Right atrium auricular region (tissue), 2 donors: ENCODE measurements around the gene EED. TPM values are rescaled to one million over a fixed set of nuclear protein-coding genes. Genes with fewer than 3 reads are reported as not detected.

Source experiments
- DNase-seq: peaks from one replicate; pipeline ENCODE4 v3.0.0-alpha.2; 2019; ENCODE audit warnings: low spot score
- H3K27ac ChIP-seq, 2 donors: fragments of 200-600 bp; sonication (generic); 1 replicate in 1 of 2; 2 replicates in 1 of 2; pipeline ENCODE4 v1.5.1; 2016 to 2019
- H3K27me3 ChIP-seq, 2 donors: fragments of 200-600 bp; sonication (generic); one replicate each; pipeline versions ENCODE4 v1.5.1 to v1.6.0; 2017 to 2019
- H3K36me3 ChIP-seq: fragments of 200-600 bp; sonication (generic); one replicate; pipeline ENCODE4 v1.5.1; 2016
- H3K4me1 ChIP-seq, 2 donors: fragments of 200-600 bp; sonication (generic); one replicate each; pipeline versions ENCODE4 v1.5.1 to v1.6.0; 2017 to 2019
- H3K4me3 ChIP-seq, 2 donors: fragments of 200-600 bp; sonication (generic); 1 replicate in 1 of 2; 2 replicates in 1 of 2; pipeline ENCODE4 v1.5.1; 2017 to 2019; ENCODE audit warnings: mild to moderate bottlenecking in 1 of 2, moderate library complexity in 1 of 2
- H3K9me3 ChIP-seq, 2 donors: fragments of 200-600 bp; sonication (generic); one replicate each; pipeline ENCODE4 v1.5.1; 2019
- total RNA-seq, 2 donors: library from RNA; depleted of rRNA; stranded (reverse); fragments of >200 nt; gene quantifications; one replicate each; pipeline ENCODE4 v1.1.0, GENCODE V29; 2016
- TF ChIP-seq, protein P1 (sequence below), 2 donors: fragments of 200-600 bp; sonication (generic); IDR thresholded peaks; one replicate each; pipeline ENCODE4 v1.5.1; 2019; ENCODE audit warnings: antibody characterized with exemption in 2 of 2

EED gene
- total RNA-seq, 2 donors from 2014 or later: 8.2 to 8.3 TPM

DNA sequence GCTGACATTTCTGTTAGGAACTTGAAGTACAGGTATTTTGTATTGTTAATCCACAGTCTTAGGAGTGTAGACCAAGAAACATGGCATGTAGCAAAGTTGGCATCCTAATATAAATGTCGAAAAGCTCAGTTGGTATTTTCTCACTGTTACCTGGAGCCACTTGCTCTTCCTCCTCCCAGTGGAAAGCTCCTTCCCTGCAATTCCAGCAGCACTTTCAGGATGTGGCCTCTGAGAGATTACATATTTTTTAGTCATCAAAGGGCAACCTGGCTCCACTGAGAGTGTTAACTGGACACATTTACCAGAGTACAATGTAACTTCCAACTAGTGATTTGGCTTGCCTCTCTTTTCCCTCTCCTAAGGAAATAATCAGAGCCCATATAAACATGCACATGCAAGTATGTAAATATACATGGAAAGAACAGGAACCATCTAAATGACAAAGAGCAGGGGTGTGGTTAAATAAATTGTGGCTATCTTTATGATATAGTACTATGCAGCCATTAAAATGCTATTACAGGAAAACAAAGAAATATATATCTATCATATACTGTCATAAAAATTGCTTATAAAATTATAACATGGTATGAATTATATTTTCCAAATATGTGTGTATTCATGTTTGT lies 14.3 kb upstream of the EED start:
- Histone ChIP-seq H3K27me3 (no peaks in the 10 kb centered on the region), H3K36me3 (no peaks in the 10 kb centered on the region), H3K4me1 (no peaks in the 10 kb centered on the region), H3K27ac (no peak overlapping the region), H3K4me3 (no peak overlapping the region), H3K9me3 (no peaks in the 10 kb centered on the region)
- TF ChIP-seq, protein P1, sequence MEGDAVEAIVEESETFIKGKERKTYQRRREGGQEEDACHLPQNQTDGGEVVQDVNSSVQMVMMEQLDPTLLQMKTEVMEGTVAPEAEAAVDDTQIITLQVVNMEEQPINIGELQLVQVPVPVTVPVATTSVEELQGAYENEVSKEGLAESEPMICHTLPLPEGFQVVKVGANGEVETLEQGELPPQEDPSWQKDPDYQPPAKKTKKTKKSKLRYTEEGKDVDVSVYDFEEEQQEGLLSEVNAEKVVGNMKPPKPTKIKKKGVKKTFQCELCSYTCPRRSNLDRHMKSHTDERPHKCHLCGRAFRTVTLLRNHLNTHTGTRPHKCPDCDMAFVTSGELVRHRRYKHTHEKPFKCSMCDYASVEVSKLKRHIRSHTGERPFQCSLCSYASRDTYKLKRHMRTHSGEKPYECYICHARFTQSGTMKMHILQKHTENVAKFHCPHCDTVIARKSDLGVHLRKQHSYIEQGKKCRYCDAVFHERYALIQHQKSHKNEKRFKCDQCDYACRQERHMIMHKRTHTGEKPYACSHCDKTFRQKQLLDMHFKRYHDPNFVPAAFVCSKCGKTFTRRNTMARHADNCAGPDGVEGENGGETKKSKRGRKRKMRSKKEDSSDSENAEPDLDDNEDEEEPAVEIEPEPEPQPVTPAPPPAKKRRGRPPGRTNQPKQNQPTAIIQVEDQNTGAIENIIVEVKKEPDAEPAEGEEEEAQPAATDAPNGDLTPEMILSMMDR (IDR thresholded peaks at IDR 0.05): no peak
- no peak for DNase-seq

DNA sequence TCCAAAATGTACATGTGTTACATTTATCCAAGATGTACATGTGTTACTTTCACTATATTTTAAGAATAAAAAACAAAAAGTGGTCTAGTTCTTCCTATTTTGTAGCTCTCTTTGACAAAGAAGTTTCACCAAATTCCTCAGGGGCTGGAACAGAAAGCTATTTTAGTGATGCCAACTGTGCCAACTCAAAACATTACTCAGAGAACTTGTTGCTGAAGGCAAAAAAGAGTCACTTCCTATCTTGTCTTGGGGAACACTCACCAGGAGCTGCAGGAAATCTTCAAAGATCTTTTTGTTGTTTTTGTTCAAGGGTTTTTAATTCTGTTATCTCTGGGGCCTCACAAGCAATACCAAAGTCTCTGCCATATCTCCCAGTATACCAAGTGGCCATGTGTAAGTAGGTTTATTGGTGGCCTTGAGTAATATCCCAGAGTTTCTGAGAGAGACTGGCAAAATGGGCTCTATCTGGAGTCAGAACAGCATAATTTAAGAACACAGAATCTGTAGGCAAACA lies 13.6 kb upstream of the EED start:
- Histone ChIP-seq H3K9me3 (no peaks in the 10 kb centered on the region), H3K27me3 (no peaks in the 10 kb centered on the region), H3K4me1 (no peaks in the 10 kb centered on the region), H3K36me3 (no peaks in the 10 kb centered on the region), H3K4me3 (no peak overlapping the region), H3K27ac (no peak overlapping the region)
- DNase-seq: no peak
- TF ChIP-seq, protein P1 (IDR thresholded peaks at IDR 0.05): no peak

DNA sequence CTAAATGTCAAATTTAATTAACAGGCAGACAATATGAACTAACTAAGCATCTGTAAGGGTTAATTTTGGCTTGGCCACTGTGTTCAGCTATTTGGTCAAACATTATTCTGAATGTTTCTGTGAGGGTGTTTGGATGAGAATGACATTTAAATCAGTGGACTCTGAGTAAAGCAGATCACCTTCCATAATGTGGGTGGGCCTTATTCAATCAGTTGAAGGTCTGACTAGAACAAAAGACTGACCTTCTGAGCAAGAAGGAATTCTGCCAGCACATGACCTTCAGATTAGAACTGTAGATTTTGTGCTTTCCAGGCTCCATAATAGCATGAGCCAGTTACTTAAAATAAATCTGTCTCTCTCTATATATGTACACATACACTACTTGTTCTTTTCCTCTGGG lies 12.0 kb upstream of the EED start:
- DNase-seq: no peak
- no peaks in the 10 kb centered on the region for H3K9me3 ChIP-seq
- no peak overlapping the region for H3K4me3 ChIP-seq
- no peaks in the 10 kb centered on the region for H3K4me1 ChIP-seq
- TF ChIP-seq, protein P1 (IDR thresholded peaks at IDR 0.05): no peak
- no peaks in the 10 kb centered on the region for H3K36me3 ChIP-seq
- H3K27me3 ChIP-seq: no peaks in the 10 kb centered on the region
- no peak overlapping the region for H3K27ac ChIP-seq

DNA sequence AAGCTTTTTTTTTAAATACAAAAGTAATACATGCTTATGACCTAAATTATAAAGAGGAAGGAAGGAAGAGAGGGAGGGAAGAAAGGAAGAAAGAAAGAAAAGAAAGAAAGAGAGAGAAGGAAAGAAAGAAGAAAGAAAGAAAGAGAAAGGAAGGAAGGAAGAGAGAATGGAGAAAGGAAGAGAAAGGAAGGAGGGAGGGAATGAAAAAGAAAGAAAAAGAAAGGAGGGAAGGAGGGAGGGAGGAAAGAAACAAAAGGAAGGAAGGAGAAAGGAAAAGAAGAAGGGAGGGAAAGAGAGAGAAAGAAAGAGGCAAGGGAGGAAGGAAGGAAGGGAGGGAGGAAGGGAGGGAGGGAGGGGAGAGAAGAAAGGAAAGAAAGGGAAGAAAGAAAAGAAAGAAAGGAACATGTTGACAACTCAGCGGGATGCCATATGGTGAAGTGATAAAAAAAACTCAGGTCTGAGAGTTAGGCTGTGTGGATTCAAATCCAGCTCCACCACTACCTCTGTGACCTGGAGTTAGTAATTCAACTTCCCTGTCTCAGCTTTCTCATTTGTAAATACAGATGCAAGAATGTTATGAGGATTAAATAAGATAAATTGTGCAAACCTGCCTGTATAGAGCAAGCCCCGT lies 9.6 kb upstream of the EED start:
- Histone ChIP-seq H3K4me1 (no peaks in the 10 kb centered on the region), H3K27me3 (no peaks in the 10 kb centered on the region), H3K36me3 (no peaks in the 10 kb centered on the region), H3K27ac (no peak overlapping the region), H3K9me3 (no peaks in the 10 kb centered on the region), H3K4me3 (no peak overlapping the region)
- DNase-seq: no peak
- TF ChIP-seq, protein P1 (IDR thresholded peaks at IDR 0.05): no peak

DNA sequence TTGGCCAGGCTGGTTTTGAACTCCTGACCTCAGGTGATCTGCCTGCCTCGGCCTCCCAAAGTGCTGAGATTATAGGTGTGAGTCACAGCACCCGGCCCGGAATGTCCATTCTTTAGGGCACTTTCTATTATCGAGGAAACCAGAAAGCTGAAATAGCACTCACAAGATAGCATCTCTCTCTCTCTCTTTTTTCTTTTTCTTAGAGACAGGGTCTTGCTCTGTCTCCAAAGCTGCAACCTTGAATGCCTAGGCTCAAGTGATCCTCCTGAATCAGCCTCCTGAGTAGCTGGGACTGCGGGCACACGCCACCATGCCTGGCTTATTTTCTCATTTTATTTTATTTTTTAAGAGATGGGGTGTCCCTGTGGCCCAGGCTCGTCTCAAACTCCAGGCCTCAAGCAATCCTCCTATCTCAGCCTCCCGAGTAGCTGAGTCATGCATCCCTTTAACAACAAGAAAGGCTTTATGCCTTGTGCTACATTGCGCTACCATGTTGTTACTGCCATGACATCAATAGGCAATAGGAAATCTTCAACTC lies 7.2 kb upstream of the EED start:
- Histone ChIP-seq H3K36me3 (no peaks in the 10 kb centered on the region), H3K27me3 (no peaks in the 10 kb centered on the region), H3K4me1 (no peaks in the 10 kb centered on the region), H3K9me3 (no peaks in the 10 kb centered on the region), H3K27ac (no peak overlapping the region), H3K4me3 (no peak overlapping the region)
- DNase-seq: no peak
- TF ChIP-seq, protein P1 (IDR thresholded peaks at IDR 0.05): no peak
